HepG2 (cell line): Measurements from ENCODE around the gene GPR6. TPM values are rescaled to one million over a fixed set of nuclear protein-coding genes. Genes with fewer than 3 reads are reported as not detected.

Experiments
- ARHGAP35 ChIP-seq: sonication (generic); formaldehyde crosslinking; IDR thresholded peaks from 2 replicates; pipeline ENCODE4 v1.9.0; 2022; ENCODE audit warnings: mild to moderate bottlenecking, inconsistent platforms, moderate library complexity, missing genetic modification reagents, borderline replicate concordance
- BCL6 ChIP-seq: IDR thresholded peaks from 2 replicates; pipeline ENCODE4 v1.6.1; 2016; ENCODE audit warnings: missing genetic modification reagents, missing compliant biosample characterization
- EED ChIP-seq: sonication (generic); formaldehyde crosslinking; IDR thresholded peaks from 2 replicates; pipeline ENCODE4 v1.5.0; 2020; ENCODE audit warnings: mild to moderate bottlenecking, missing genetic modification reagents
- GATA4 ChIP-seq: sonication (generic); IDR thresholded peaks from 2 replicates; pipeline ENCODE4 v1.6.1; 2016; ENCODE audit warnings: antibody characterized with exemption, low read depth, borderline replicate concordance
- HNRNPUL1 ChIP-seq: fragments of 200-400 bp; formaldehyde crosslinking; IDR thresholded peaks from 2 replicates; pipeline ENCODE4 v1.6.1; 2017; ENCODE audit warnings: low read depth, mild to moderate bottlenecking, low read length, moderate library complexity
- MTA3 ChIP-seq: sonication (generic); formaldehyde crosslinking; IDR thresholded peaks from 2 replicates; pipeline ENCODE4 v1.4.0; 2020; ENCODE audit warnings: missing genetic modification reagents
- PAX8 ChIP-seq: sonication (generic); formaldehyde crosslinking; IDR thresholded peaks from 2 replicates; pipeline ENCODE4 v1.8.0; 2022; ENCODE audit warnings: mild to moderate bottlenecking, missing genetic modification reagents, borderline replicate concordance
- RXRB ChIP-seq: IDR thresholded peaks from 2 replicates; pipeline ENCODE4 v1.6.1; 2016; ENCODE audit warnings: borderline replicate concordance, missing genetic modification reagents, missing compliant biosample characterization
- SP140L ChIP-seq: sonication (generic); formaldehyde crosslinking; IDR thresholded peaks from 2 replicates; pipeline ENCODE4 v1.4.0; 2020; ENCODE audit warnings: missing genetic modification reagents, borderline replicate concordance
- YEATS4 ChIP-seq: sonication (generic); formaldehyde crosslinking; IDR thresholded peaks from 2 replicates; pipeline ENCODE4 v1.4.0; 2020; ENCODE audit warnings: missing genetic modification reagents, borderline replicate concordance
- ZNF274 ChIP-seq: sonication (generic); formaldehyde crosslinking; IDR thresholded peaks from 2 replicates; pipeline ENCODE4 v1.5.1; 2020; ENCODE audit warnings: mild to moderate bottlenecking, missing genetic modification reagents
- ZNF333 ChIP-seq: sonication (generic); formaldehyde crosslinking; IDR thresholded peaks from 2 replicates; pipeline ENCODE4 v1.4.0; 2020; ENCODE audit warnings: mild to moderate bottlenecking, missing genetic modification reagents, borderline replicate concordance
- ZNF589 ChIP-seq: sonication (generic); formaldehyde crosslinking; conservative IDR thresholded peaks from 2 replicates; pipeline ENCODE4 v1.8.0; 2022; ENCODE audit warnings: mild to moderate bottlenecking, moderate library complexity, missing genetic modification reagents
- ZNF629 ChIP-seq: sonication (generic); formaldehyde crosslinking; conservative IDR thresholded peaks from 2 replicates; pipeline ENCODE4 v1.5.0; 2020; ENCODE audit warnings: missing genetic modification reagents
- ZNF644 ChIP-seq: IDR thresholded peaks from 2 replicates; pipeline ENCODE4 v1.6.1; 2016; ENCODE audit warnings: low read depth
- ZNF670 ChIP-seq: sonication (generic); formaldehyde crosslinking; IDR thresholded peaks from 2 replicates; pipeline ENCODE4 v1.8.0; 2022; ENCODE audit warnings: mild to moderate bottlenecking, missing genetic modification reagents, borderline replicate concordance
- polyA plus RNA-seq, 8 experiments: library from polyadenylated mRNA; depleted of rRNA in 3 of 8; stranded (reverse) in 7 of 8; unstranded in 1 of 8; fragments of >200 nt; fragmentation: Illumina TruSeq in 4 of 8; extraction: Trizol in 4 of 8; gene quantifications; 2 replicates each; pipeline versions ENCODE4 v1.2.1 to v1.2.3, GENCODE V29; 2011 to 2016; ENCODE audit warnings: low read depth in 4 of 8, missing spikeins in 1 of 8, mixed read lengths in 1 of 8; ENCODE audit not compliant: insufficient read depth in 1 of 8
- total RNA-seq, 5 experiments: library from RNA; depleted of rRNA; stranded (reverse); fragments of >200 nt; fragmentation: Illumina TruSeq; extraction: Trizol; gene quantifications; 2 replicates each; pipeline ENCODE4 v1.2.3, GENCODE V29; 2016; ENCODE audit warnings: low read depth in 1 of 5
- TF ChIP-seq, protein P1 (sequence below): sonication (generic); formaldehyde crosslinking; IDR thresholded peaks from 2 replicates; pipeline ENCODE4 v1.4.0; 2020; ENCODE audit warnings: missing genetic modification reagents, low read depth, mild to moderate bottlenecking, borderline replicate concordance
- TF ChIP-seq, protein P2 (sequence below): sonication (generic); formaldehyde crosslinking; IDR thresholded peaks from 2 replicates; pipeline ENCODE4 v1.4.0; 2020; ENCODE audit warnings: missing genetic modification reagents, borderline replicate concordance
- TF ChIP-seq, protein P3 (sequence below): sonication (generic); formaldehyde crosslinking; IDR thresholded peaks from 2 replicates; pipeline ENCODE4 v1.5.0; 2020; ENCODE audit warnings: missing genetic modification reagents, mild to moderate bottlenecking, borderline replicate concordance
- TF ChIP-seq, protein P4 (sequence below): sonication (generic); formaldehyde crosslinking; IDR thresholded peaks from 2 replicates; pipeline ENCODE4 v1.9.0; 2021; ENCODE audit warnings: missing genetic modification reagents, borderline replicate concordance

GPR6 gene
- total and polyA plus RNA-seq, 2 of the 13 experiments (the other 11 are each of a cell fraction or from before 2014, with no cell fraction given) = not detected

DNA sequence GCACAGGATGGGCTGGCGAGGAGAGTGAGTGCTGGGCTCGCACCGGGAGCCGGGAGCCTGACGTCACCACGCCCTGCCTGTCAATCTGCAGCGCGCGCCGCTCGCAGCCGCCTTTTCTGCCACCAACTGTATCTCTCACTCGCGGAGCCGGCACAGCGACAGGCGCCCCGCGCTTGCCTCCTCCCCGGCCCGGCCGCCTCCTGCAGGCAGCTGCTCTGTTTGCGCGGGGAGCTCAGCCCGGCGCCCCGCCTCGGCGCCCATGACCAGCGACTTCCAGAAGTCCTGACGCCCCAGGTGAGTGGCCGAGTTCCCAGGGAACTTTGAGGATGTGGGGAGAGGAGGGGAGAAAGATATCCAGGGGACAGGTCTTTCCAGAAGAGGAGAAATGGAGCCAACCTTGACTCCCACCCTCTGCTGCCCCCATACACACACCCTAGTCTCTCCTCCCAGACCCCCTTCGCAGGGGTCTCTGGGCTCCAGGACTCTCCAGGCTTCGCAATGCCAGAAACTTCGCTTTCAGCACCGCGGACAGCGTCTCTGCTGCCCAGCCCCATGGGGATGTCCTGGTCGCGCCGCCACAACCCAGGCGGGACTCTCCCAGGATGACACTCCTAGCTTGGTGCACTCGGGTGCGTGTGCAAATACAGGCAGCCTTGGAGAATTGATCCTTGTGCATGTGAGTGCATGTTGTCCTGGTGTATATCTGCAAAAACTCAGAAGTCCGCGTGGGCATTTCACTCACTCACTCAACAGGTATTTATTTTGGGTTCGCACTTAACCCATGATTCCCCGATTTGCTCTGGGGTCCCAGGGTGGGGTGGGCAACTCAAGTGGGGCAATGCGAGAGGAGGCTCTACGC, at the start of gene GPR6 (continued):
- TF ChIP-seq, protein P1, sequence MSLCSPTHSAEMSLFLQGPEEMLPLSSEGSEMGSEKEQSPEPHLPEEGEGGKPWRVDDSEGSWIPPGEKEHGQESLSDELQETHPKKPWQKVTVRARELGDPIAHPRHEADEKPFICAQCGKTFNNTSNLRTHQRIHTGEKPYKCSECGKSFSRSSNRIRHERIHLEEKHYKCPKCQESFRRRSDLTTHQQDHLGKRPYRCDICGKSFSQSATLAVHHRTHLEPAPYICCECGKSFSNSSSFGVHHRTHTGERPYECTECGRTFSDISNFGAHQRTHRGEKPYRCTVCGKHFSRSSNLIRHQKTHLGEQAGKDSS = peak; percentile 66; the same call in 1 of the 2 replicates
- TF ChIP-seq PAX8 (CRISPR knock-in tag) = no peak
- TF ChIP-seq, protein P2, sequence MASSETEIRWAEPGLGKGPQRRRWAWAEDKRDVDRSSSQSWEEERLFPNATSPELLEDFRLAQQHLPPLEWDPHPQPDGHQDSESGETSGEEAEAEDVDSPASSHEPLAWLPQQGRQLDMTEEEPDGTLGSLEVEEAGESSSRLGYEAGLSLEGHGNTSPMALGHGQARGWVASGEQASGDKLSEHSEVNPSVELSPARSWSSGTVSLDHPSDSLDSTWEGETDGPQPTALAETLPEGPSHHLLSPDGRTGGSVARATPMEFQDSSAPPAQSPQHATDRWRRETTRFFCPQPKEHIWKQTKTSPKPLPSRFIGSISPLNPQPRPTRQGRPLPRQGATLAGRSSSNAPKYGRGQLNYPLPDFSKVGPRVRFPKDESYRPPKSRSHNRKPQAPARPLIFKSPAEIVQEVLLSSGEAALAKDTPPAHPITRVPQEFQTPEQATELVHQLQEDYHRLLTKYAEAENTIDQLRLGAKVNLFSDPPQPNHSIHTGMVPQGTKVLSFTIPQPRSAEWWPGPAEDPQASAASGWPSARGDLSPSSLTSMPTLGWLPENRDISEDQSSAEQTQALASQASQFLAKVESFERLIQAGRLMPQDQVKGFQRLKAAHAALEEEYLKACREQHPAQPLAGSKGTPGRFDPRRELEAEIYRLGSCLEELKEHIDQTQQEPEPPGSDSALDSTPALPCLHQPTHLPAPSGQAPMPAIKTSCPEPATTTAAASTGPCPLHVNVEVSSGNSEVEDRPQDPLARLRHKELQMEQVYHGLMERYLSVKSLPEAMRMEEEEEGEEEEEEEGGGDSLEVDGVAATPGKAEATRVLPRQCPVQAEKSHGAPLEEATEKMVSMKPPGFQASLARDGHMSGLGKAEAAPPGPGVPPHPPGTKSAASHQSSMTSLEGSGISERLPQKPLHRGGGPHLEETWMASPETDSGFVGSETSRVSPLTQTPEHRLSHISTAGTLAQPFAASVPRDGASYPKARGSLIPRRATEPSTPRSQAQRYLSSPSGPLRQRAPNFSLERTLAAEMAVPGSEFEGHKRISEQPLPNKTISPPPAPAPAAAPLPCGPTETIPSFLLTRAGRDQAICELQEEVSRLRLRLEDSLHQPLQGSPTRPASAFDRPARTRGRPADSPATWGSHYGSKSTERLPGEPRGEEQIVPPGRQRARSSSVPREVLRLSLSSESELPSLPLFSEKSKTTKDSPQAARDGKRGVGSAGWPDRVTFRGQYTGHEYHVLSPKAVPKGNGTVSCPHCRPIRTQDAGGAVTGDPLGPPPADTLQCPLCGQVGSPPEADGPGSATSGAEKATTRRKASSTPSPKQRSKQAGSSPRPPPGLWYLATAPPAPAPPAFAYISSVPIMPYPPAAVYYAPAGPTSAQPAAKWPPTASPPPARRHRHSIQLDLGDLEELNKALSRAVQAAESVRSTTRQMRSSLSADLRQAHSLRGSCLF (CRISPR knock-in tag) = peak; percentile 79; the same call in 1 of the 2 replicates
- TF ChIP-seq, protein P3, sequence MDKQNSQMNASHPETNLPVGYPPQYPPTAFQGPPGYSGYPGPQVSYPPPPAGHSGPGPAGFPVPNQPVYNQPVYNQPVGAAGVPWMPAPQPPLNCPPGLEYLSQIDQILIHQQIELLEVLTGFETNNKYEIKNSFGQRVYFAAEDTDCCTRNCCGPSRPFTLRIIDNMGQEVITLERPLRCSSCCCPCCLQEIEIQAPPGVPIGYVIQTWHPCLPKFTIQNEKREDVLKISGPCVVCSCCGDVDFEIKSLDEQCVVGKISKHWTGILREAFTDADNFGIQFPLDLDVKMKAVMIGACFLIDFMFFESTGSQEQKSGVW (CRISPR knock-in tag) = no peak
- peak; percentile 63; the same call in 1 of the 2 replicates for TF ChIP-seq ZNF670
- no peak for TF ChIP-seq EED (CRISPR knock-in tag)
- 0 out of 2 replicates have a peak, but pooled peaks have one; percentile 28 for TF ChIP-seq BCL6 (CRISPR knock-in tag)
- TF ChIP-seq GATA4 = no peak
- TF ChIP-seq, protein P4, sequence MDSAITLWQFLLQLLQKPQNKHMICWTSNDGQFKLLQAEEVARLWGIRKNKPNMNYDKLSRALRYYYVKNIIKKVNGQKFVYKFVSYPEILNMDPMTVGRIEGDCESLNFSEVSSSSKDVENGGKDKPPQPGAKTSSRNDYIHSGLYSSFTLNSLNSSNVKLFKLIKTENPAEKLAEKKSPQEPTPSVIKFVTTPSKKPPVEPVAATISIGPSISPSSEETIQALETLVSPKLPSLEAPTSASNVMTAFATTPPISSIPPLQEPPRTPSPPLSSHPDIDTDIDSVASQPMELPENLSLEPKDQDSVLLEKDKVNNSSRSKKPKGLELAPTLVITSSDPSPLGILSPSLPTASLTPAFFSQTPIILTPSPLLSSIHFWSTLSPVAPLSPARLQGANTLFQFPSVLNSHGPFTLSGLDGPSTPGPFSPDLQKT = no peak; the same call in 1 of the 2 replicates
- 0 out of 2 replicates have a peak, but pooled peaks have one; percentile 41 for TF ChIP-seq ZNF644 (CRISPR knock-in tag)
- 0 out of 2 replicates have a peak, but pooled peaks have one; percentile 84 for TF ChIP-seq MTA3 (CRISPR knock-in tag)
- TF ChIP-seq HNRNPUL1 = no peak
- TF ChIP-seq ZNF589 (CRISPR knock-in tag) = no peak
- TF ChIP-seq YEATS4 = 0 out of 2 replicates have a peak, but pooled peaks have one; percentile 30
- TF ChIP-seq RXRB (CRISPR knock-in tag) = peak; percentile 70
- TF ChIP-seq ZNF333 (CRISPR knock-in tag) = no peak
- peak; percentile 78; the same call in 1 of the 2 replicates for TF ChIP-seq ARHGAP35 (CRISPR knock-in tag)
- TF ChIP-seq ZNF274 = no peak
- TF ChIP-seq ZNF629 (CRISPR knock-in tag) = no peak
- 0 out of 2 replicates have a peak, but pooled peaks have one; percentile 46 for TF ChIP-seq SP140L
